Caco-2 (cell line): ENCODE results near the gene IQCK. TPM values are rescaled to one million over a fixed set of nuclear protein-coding genes. Genes with fewer than 3 reads are reported as not detected.

Source experiments
- BruUV-seq: library from RNA; stranded (reverse); fragments of 400-500 nt; replicated peaks from 2 replicates; lab custom pipeline; 2021; lab: Mats Ljungman, UMichigan
- CTCF ChIA-PET: fragments of 300-600 bp; sonication (Branson Sonifier 250); formaldehyde crosslinking; loops from one replicate; lab custom pipeline; 2022; ENCODE audit warnings: antibody characterized with exemption; lab: Charles Lee
- POLR2A ChIA-PET: fragments of 300-600 bp; sonication (Branson Sonifier 250); formaldehyde crosslinking; loops from one replicate; lab custom pipeline; 2022; ENCODE audit warnings: antibody characterized with exemption; lab: Charles Lee
- DNase-seq, 2 experiments: peaks; one replicate each; pipeline versions ENCODE4 v3.0.0 to v3.0.0-alpha.2; 2020 to 2022
- H3K27me3 ChIP-seq: replicated peaks from 2 replicates; pipeline ENCODE4 v1.6.0; 2011; ENCODE audit warnings: low read length; ENCODE audit not compliant: control insufficient read depth, insufficient read depth
- H3K36me3 ChIP-seq: 2 replicates; pipeline ENCODE4 v1.5.1; 2011; ENCODE audit warnings: low read length; ENCODE audit not compliant: control insufficient read depth, insufficient read depth
- H3K4me1 ChIP-seq: fragments of 250-450 bp; sonication (Bioruptor Pico); 2 replicates; pipeline ENCODE4 v1.5.1; 2020; ENCODE audit warnings: mild to moderate bottlenecking
- H3K4me3 ChIP-seq: 2 replicates; pipeline ENCODE4 v1.5.1; 2011; ENCODE audit warnings: low read depth, mild to moderate bottlenecking, control low read depth, low read length
- H3K9me3 ChIP-seq: fragments of 250-450 bp; sonication (Bioruptor Pico); 2 replicates; pipeline ENCODE4 v1.5.1; 2020; ENCODE audit warnings: mild to moderate bottlenecking, moderate library complexity
- H3K27ac Mint-ChIP-seq: one replicate; pipeline ENCODE4 v1.8.0; 2022; ENCODE audit warnings: mixed read lengths; ENCODE audit not compliant: unreplicated experiment
- H3K27me3 Mint-ChIP-seq: one replicate; pipeline ENCODE4 v1.8.0; 2022; ENCODE audit warnings: mixed read lengths; ENCODE audit not compliant: insufficient read depth, unreplicated experiment
- H3K36me3 Mint-ChIP-seq: one replicate; pipeline ENCODE4 v1.8.0; 2022; ENCODE audit warnings: mild to moderate bottlenecking, mixed read lengths; ENCODE audit not compliant: insufficient read depth, unreplicated experiment
- H3K4me1 Mint-ChIP-seq: one replicate; pipeline ENCODE4 v1.8.0; 2022; ENCODE audit warnings: low read depth, mixed read lengths; ENCODE audit not compliant: unreplicated experiment
- H3K4me3 Mint-ChIP-seq: one replicate; pipeline ENCODE4 v1.8.0; 2022; ENCODE audit warnings: mild to moderate bottlenecking, moderate library complexity, mixed read lengths; ENCODE audit not compliant: unreplicated experiment
- H3K9me3 Mint-ChIP-seq: one replicate; pipeline ENCODE4 v1.8.0; 2022; ENCODE audit warnings: mixed read lengths; ENCODE audit not compliant: unreplicated experiment
- CTCF ChIP-seq, 2 experiments: fragments of 200-600 bp in 1 of 2; IDR thresholded peaks; 1 replicate in 1 of 2; 2 replicates in 1 of 2; pipeline versions ENCODE4 v1.5.1 to v1.8.0; 2011 to 2022; ENCODE audit warnings: antibody characterized with exemption in 1 of 2, control low read depth in 1 of 2, inconsistent platforms in 1 of 2, low read depth in 1 of 2, low read length in 1 of 2, mild to moderate bottlenecking in 1 of 2, moderate library complexity in 1 of 2; ENCODE audit not compliant: insufficient read depth in 1 of 2, severe bottlenecking in 1 of 2, unreplicated experiment in 1 of 2
- intact Hi-C: fragments of 100-400 bp; cut with micrococcal nuclease; formaldehyde crosslinking; loops from one replicate; pipeline ENCODE4 v1.10.0; 2022; ENCODE audit not compliant: unreplicated experiment
- total RNA-seq: library from RNA; stranded (reverse); gene quantifications from 2 replicates; pipeline ENCODE4 v1.2.3, GENCODE V29; 2022

IQCK gene
- total RNA-seq, 1 experiment from 2014 or later = 2.0 TPM

GRCh38 chr16:19892902-19893301 is 174.8 kb downstream of the IQCK start:
- CTCF ChIA-PET = no interaction called here
- Mint-ChIP-seq H3K27me3 (no peaks in the 10 kb centered on the region), H3K4me3 (no peak overlapping the region), H3K36me3 (no peaks in the 10 kb centered on the region), H3K4me1 (no peaks in the 10 kb centered on the region), H3K9me3 (no peaks in the 10 kb centered on the region), H3K27ac (no peak overlapping the region)
- no TSS peak for BruUV-seq
- no peaks in the 10 kb centered on the region for H3K36me3 ChIP-seq
- intact Hi-C loops = no loop called here
- DNase-seq = no peak
- no peak overlapping the region for H3K4me3 ChIP-seq
- H3K9me3 ChIP-seq = no peaks in the 10 kb centered on the region; the same call in 1 of the 2 replicates
- POLR2A ChIA-PET = no interaction called here
- no peaks in the 10 kb centered on the region for H3K27me3 ChIP-seq
- TF ChIP-seq CTCF (IDR thresholded peaks at IDR 0.05; ENCODE audit: insufficient read depth in 1 of 2, low read depth in 1 of 2, low read length in 1 of 2, severe bottlenecking in 1 of 2, unreplicated experiment in 1 of 2) = no peak
- H3K4me1 ChIP-seq = no peaks in the 10 kb centered on the region

GRCh38 chr16:19894586-19894985 is 176.5 kb downstream of the IQCK start:
- intact Hi-C loops = no loop called here

GRCh38 chr16:19896951-19897350 is 178.9 kb downstream of the IQCK start:
- Mint-ChIP-seq H3K4me3 (no peak overlapping the region), H3K27me3 (peaks cover 6% of the 10 kb centered on the region), H3K27ac (no peak overlapping the region), H3K9me3 (no peaks in the 10 kb centered on the region), H3K4me1 (peaks cover 7% of the 10 kb centered on the region), H3K36me3 (no peaks in the 10 kb centered on the region)
- H3K36me3 ChIP-seq = no peaks in the 10 kb centered on the region
- intact Hi-C loops = no loop called here
- no peaks in the 10 kb centered on the region; the same call in 1 of the 2 replicates for H3K9me3 ChIP-seq
- BruUV-seq = no TSS peak
- no peak overlapping the region for H3K4me3 ChIP-seq
- H3K27me3 ChIP-seq = no peaks in the 10 kb centered on the region
- no peak for DNase-seq
- CTCF ChIA-PET = interaction anchor here (0.6 to 0.8 kb wide), 3 partner anchors 11 to 314 kb away, joined by 3 to 5 read pairs (median 4); no protein-coding TSS in a partner anchor
- H3K4me1 ChIP-seq = no peaks in the 10 kb centered on the region
- POLR2A ChIA-PET = no interaction called here
- no peak for TF ChIP-seq CTCF (IDR thresholded peaks at IDR 0.05; ENCODE audit: insufficient read depth in 1 of 2, low read depth in 1 of 2, low read length in 1 of 2, severe bottlenecking in 1 of 2, unreplicated experiment in 1 of 2)

More at GRCh38 chr16:19894586-19894985, 176.5 kb downstream of the IQCK start:
- no peaks in the 10 kb centered on the region for H3K9me3 Mint-ChIP-seq
- H3K9me3 ChIP-seq = no peaks in the 10 kb centered on the region; the same call in 1 of the 2 replicates
- H3K4me3 Mint-ChIP-seq = no peak overlapping the region
- no peak overlapping the region for H3K27ac Mint-ChIP-seq
- no peaks in the 10 kb centered on the region for H3K36me3 ChIP-seq
- BruUV-seq = no TSS peak
- CTCF ChIA-PET = no interaction called here
- H3K4me1 Mint-ChIP-seq = peaks cover 7% of the 10 kb centered on the region
- H3K27me3 Mint-ChIP-seq = peaks cover 6% of the 10 kb centered on the region
- no peaks in the 10 kb centered on the region for H3K36me3 Mint-ChIP-seq
- H3K4me1 ChIP-seq = no peaks in the 10 kb centered on the region
- H3K4me3 ChIP-seq = no peak overlapping the region
- TF ChIP-seq CTCF (IDR thresholded peaks at IDR 0.05; ENCODE audit: insufficient read depth in 1 of 2, low read depth in 1 of 2, low read length in 1 of 2, severe bottlenecking in 1 of 2, unreplicated experiment in 1 of 2) = no peak
- POLR2A ChIA-PET = no interaction called here
- no peaks in the 10 kb centered on the region for H3K27me3 ChIP-seq
- DNase-seq = no peak
